ENCODE data around the gene AUNIP. TPM values are rescaled to one million over a fixed set of nuclear protein-coding genes. Genes with fewer than 3 reads are reported as not detected.
A peak's percentile ranks its signal among the peaks of the same experiment; 100 is the strongest.

AUNIP gene
- total and polyA plus RNA-seq, 2 donors from 2014 or later: 0.38 TPM; not detected in 1

DNA sequence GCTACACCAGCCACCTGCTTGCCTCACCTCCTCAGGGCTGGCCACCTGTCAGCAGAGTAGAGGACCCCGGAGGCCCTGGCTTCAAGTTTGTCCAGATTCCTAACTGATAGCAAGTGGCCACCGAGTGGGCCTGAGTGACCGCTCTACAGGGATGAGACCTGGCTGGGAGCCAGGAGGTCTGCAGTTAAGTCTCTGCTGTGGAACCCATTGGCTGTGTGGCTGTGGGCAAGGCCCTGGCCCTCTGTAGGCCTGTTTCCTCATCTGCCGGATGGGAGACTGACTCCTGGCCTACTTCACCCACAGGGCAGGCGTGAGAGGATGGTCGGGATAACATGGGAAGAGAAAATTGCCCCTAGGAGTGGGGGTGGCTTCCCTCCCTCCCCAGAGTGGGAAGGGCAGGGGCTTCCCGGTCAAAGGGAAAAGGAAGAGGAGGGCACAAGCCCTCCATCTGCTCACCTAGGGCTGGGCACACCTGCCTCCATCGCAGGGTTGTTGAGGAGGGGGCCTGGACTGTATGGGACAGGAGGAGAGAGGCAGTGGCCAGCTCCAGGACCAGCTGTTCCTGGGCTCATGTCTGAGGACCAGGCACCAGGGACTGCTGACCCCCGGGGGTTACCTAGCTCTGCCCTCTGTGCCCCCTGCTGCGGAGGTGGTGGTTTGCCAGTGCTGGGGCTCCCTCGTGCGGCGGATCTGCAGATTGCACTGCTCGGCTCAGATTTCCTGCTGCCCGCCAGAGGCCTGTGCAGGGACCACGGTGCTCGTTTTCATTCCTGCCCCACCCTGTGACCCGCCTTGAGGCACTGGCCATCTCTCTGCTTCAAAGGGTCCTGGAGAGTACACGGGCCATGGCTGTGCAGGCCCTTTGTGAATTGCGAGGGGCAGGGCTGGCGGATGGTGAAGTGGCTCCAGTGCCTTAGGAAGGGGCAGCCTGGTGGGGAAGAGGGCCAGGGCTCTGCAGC, 48.6 kb downstream of the AUNIP start:
- intact Hi-C loops (cut with DNase I): no loop called here
- peaks cover 0 to 11% (median 0%) of the 10 kb centered on the region in 3 donors for H3K4me1 ChIP-seq (ENCODE audit: control insufficient read depth in 2 of 3, insufficient read depth in 2 of 3, low read depth in 1 of 3, low read length in 3 of 3)
- FAIRE-seq: no peak
- TF ChIP-seq, protein P1, sequence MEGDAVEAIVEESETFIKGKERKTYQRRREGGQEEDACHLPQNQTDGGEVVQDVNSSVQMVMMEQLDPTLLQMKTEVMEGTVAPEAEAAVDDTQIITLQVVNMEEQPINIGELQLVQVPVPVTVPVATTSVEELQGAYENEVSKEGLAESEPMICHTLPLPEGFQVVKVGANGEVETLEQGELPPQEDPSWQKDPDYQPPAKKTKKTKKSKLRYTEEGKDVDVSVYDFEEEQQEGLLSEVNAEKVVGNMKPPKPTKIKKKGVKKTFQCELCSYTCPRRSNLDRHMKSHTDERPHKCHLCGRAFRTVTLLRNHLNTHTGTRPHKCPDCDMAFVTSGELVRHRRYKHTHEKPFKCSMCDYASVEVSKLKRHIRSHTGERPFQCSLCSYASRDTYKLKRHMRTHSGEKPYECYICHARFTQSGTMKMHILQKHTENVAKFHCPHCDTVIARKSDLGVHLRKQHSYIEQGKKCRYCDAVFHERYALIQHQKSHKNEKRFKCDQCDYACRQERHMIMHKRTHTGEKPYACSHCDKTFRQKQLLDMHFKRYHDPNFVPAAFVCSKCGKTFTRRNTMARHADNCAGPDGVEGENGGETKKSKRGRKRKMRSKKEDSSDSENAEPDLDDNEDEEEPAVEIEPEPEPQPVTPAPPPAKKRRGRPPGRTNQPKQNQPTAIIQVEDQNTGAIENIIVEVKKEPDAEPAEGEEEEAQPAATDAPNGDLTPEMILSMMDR (IDR thresholded peaks at IDR 0.05; ENCODE audit: borderline replicate concordance, extremely low read depth, insufficient read depth): peak; percentile 92
- no peak overlapping the region for H3K9ac ChIP-seq (ENCODE audit: low read length in 3 of 3)
- no peak overlapping the region for H3K4me3 ChIP-seq (ENCODE audit: low read length in 3 of 3)
- H3K27me3 ChIP-seq (ENCODE audit: control insufficient read depth, insufficient read depth, low read length): no peaks in the 10 kb centered on the region
- DNase-seq: peak; percentile 60 to 87 (median 66)
- peaks cover 0 to 11% (median 3%) of the 10 kb centered on the region in 3 donors for H3K36me3 ChIP-seq (ENCODE audit: control insufficient read depth in 2 of 3, insufficient read depth in 3 of 3, low read length in 3 of 3)
- no peaks in the 10 kb centered on the region for H3K9me3 ChIP-seq (ENCODE audit: control insufficient read depth in 2 of 3, insufficient read depth in 1 of 3, low read length in 3 of 3)
- H3K27ac ChIP-seq (ENCODE audit: low read depth in 2 of 2, low read length in 2 of 2): no peak overlapping the region

DNA sequence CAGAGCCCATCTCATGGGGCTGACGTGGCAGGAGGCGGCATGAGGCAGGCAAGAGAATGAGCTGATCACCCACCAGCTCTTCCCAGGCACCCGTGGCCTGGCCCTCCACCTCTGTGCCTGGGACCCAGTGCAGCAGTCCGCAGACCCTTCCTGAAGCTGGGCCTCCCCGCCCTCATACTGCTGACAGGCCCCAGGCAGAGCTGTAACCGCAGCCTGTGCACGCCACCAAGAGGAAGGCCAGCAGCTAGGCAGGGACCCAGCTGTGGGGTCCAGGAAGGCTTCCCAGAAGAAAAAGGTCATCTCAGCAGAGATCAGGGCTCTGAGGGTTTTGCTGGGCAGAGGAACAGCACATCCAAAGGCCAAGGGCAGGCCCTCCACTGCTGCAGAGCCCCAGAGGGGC, 49.3 kb downstream of the AUNIP start:
- peaks cover 0 to 14% (median 3%) of the 10 kb centered on the region in 3 donors for H3K36me3 ChIP-seq (ENCODE audit: control insufficient read depth in 2 of 3, insufficient read depth in 3 of 3, low read length in 3 of 3)
- H3K27ac ChIP-seq (ENCODE audit: low read depth in 2 of 2, low read length in 2 of 2): no peak overlapping the region
- no peak overlapping the region for H3K9ac ChIP-seq (ENCODE audit: low read length in 3 of 3)
- TF ChIP-seq, protein P1 (IDR thresholded peaks at IDR 0.05; ENCODE audit: borderline replicate concordance, extremely low read depth, insufficient read depth): no peak
- no peak overlapping the region for H3K4me3 ChIP-seq (ENCODE audit: low read length in 3 of 3)
- FAIRE-seq: no peak
- intact Hi-C loops (cut with DNase I): no loop called here
- DNase-seq: peak in 1 of 5 donors; percentile 69
- peaks cover 0 to 12% (median 0%) of the 10 kb centered on the region in 3 donors for H3K4me1 ChIP-seq (ENCODE audit: control insufficient read depth in 2 of 3, insufficient read depth in 2 of 3, low read depth in 1 of 3, low read length in 3 of 3)
- no peaks in the 10 kb centered on the region for H3K9me3 ChIP-seq (ENCODE audit: control insufficient read depth in 2 of 3, insufficient read depth in 1 of 3, low read length in 3 of 3)
- no peaks in the 10 kb centered on the region for H3K27me3 ChIP-seq (ENCODE audit: control insufficient read depth, insufficient read depth, low read length)

DNA sequence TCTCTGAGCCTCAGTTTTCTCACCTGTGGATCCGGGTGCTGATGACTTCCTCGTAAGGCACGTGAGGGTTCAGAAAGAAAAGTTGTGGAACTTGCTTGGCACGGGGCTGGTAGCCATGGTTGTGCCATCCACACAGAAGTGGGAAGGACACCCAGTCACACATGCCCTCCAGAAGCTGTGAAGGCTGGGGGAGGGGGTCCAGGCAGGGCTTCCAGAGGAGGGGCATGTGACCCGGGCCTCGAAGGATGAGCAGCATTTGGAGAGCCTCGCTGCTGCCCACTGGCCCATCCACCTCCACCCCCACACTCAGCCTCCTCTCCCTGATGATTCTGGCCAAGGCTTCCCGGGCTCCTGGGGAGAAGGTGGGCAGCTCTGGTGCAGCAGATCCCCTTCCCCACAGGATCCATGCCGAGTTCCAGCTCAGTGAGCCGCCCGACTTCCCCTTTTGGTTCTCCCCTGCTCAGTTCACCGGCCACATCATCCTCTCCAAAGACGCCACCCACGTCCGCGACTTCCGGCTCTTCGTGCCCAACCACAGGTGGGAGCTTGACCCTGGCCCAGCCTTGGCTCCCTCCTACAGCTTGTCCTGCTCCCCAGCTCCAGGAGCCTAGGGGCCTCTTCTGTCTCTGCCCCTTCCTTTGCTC, 49.9 kb downstream of the AUNIP start:
- intact Hi-C loops (cut with DNase I): no loop called here
- DNase-seq (peak in 1 of 5 donors; percentile 77), FAIRE-seq (no peak)
- Histone ChIP-seq H3K9ac (ENCODE audit: low read length in 3 of 3) (no peak overlapping the region), H3K9me3 (ENCODE audit: control insufficient read depth in 2 of 3, insufficient read depth in 1 of 3, low read length in 3 of 3) (no peaks in the 10 kb centered on the region), H3K27me3 (ENCODE audit: control insufficient read depth, insufficient read depth, low read length) (no peaks in the 10 kb centered on the region), H3K4me3 (ENCODE audit: low read length in 3 of 3) (no peak overlapping the region), H3K27ac (ENCODE audit: low read depth in 2 of 2, low read length in 2 of 2) (no peak overlapping the region), H3K4me1 (ENCODE audit: control insufficient read depth in 2 of 3, insufficient read depth in 2 of 3, low read depth in 1 of 3, low read length in 3 of 3) (peaks cover 0 to 12% (median 0%) of the 10 kb centered on the region in 3 donors), H3K36me3 (ENCODE audit: control insufficient read depth in 2 of 3, insufficient read depth in 3 of 3, low read length in 3 of 3) (peaks cover 0 to 14% (median 3%) of the 10 kb centered on the region in 3 donors)
- TF ChIP-seq, protein P1 (IDR thresholded peaks at IDR 0.05; ENCODE audit: borderline replicate concordance, extremely low read depth, insufficient read depth): no peak

Measured in kidney (tissue), 14 donors.